Activated effector memory CD4-positive, alpha-beta T cell treated with Interleukin-2 at 50 U/mL for 16 hours (primary cell): Measurements from ENCODE around the gene TCERG1L.
"Not testable (repeated sequence)": the region's sequence is repeated elsewhere in the genome, so short reads cannot be mapped to it uniquely, and the experiment has no call there.

Experiments used
- DNase-seq: peaks from one replicate; pipeline ENCODE4 v3.0.0-alpha.2; 2020

TCERG1L gene

DNA sequence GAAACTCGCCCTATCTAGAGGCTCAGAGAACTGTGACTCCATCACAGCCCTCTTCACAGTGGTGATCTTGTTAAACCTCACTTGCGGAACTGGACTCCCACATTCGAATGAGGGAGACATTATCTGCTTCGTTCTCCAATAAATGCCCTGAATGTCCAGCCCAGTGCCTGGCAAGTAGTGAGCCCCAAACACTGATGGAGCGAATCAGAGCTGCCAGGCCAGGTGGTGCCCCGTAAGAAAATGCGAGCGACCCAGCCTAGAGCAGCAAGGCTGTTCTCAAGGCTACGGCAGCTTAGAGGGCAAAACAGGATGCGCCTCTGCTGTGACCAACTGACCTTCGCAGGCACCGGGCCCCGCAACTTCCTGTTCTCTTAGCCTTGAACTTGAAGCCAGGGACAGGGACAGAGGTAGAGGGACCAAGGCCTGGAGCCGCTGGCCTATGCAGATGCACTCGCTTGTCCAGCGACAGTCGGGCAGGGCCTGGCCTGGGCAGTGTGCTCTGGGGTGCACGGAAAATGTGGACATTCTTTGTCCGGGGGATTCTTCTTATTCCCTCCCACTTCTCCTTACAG lies 217.6 kb downstream of the TCERG1L start:
- DNase-seq: no peak

DNA sequence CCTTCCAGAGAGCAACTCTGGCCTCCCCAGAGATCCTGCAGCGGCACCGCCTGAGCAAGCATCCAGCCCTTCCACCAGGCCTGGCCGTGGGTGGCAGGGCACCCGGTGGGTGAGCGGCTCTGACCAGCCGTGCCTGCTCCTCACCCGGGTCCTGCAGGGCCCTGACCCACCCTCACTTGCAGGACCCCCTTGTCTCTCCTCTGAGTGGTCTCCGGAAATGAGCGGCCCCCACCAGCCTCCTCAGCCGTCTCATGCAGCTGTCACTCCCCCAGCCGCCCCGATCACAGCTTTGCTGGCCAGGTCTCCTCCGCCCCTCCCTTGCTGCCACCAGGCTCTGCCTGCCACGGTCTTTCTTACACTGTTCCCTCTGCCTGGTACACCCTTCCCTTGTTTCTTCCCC lies 218.2 kb downstream of the TCERG1L start:
- no peak for DNase-seq

DNA sequence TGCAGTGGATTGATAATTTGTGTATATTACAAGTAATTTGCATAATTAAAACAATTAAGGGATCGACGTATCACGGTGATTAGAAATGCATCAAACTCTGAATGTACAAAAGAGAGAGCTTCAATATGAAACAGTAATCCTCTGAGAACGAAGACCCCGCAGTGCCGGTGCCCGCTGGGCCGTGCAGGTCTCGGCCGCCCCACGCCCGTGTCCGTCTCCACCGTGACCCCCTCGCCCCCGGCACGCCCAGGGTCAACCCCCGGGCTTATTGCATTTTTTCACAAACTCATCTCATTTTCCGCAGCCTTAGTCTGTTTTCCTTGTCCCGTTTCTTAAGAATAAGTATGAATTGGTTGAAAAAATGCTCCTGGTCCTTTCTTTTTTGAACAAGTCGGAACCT lies 218.6 kb downstream of the TCERG1L start:
- no peak for DNase-seq

DNA sequence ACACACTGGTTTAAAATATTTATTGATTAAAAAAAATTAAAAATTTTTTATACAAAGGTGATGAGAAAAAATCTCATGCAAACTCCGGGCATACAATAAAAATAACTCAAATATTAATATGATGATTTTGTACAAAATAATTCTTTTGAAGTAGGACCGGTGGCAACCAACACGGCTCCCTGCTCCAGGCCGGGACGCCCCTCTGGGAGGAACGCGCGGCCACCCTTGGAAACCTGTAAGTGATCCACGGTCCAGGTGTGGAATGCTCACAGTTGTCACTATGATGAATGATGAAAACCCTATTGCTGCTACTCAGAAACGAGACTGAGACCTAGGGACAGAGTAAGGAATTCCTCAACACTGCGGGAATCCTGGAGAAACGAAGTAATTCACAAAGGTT lies 219.1 kb downstream of the TCERG1L start:
- DNase-seq: no peak

DNA sequence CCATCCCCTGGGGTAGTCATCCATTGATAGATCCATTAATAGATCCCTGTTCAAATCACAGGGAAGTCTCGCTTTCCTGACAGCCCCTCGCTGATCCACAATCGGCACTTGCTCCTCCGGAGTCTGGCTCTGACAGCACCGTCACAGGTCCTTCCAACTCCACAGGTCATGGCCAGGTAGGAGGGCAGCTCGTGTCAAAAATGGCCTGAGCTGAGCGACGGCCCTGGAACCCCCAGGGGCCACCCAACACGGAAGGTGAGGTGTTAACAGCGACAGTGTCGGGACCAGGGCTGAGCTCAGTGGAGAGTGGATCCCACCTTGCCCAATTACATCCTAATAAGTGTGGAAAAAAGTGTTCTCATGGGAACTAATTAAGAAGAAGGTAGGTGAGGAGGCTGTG lies 219.8 kb downstream of the TCERG1L start:
- DNase-seq: no peak

DNA sequence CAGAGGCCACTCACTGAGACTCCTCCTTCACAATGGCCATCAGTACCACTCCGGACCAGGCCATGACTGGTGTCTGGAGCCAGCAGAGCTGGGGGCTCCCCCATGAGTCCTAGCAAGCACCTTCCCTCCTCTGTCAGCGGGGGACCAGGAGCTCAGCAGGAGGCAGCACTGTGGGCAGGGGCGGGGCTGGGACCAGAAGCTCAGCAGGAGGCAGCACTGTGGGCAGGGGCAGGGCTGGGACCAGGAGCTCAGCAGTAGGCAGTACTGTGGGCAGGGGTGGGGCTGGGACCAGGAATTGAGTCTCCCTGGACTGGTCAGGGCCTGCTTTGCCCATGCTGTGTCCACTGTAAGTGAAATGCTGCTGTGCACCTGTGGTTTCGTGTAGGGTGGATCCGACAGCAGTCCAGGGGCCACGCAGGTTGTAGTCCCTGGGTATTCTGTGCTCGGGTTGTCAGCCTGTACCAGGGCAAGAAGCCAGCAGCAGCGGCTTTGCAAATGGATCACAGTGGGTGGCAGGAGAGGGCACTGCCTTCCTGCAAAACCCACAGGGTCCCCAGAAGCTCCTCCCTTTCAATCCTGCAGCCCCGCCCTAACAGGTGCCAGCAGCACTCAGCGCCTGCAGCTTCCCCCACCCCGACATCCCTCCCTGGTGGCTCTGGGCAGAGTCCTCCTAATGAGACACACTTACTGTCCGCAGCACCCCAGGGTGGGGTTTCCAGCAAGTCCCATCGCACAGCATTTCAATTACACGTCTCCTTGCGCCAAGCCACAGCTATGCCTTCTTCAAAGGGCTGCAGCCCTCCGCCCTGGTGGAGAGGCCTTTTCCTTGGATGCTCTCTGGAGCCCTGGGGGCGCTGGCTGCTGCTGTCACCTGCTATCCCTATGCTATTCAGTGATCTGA lies 220.5 kb downstream of the TCERG1L start:
- no peak for DNase-seq

DNA sequence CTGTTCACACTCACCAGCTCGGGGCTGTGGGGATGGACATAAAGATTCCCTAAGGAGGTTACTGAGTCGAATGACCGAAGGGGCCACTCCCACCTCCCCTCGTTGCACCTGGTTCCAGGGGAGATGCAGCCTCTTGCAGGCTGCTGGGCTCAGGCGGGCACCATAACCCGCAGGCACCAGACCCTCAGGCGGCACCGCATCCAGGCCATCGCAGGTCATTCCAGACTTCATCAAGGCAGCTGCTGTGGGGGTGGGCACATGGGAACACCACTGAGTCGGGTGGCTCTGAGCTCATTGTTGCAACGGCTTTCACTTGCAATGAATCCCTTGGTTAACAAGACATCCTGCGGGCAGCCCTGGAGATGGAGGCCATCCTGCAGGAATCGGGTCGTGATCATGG lies 221.7 kb downstream of the TCERG1L start:
- DNase-seq: no peak

DNA sequence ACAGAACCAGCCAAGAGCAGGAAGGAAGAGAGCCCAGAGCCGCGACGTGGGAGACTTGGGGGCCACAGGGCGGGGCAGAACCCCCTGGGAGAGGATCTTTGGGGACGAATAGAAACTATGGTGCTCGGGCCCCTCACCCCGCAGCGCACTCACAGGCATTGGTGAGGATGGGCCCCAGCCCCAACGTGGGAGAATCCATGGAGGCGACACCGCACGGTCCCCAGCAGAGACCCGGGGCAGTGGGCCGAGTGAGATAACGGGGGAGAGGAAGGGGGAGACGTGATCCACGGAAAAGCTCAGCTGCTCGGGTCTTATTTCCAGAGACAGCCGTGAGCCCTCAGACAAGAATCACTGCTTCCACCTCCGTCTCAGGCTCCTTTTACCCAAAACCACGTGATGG lies 222.4 kb downstream of the TCERG1L start:
- no peak for DNase-seq

DNA sequence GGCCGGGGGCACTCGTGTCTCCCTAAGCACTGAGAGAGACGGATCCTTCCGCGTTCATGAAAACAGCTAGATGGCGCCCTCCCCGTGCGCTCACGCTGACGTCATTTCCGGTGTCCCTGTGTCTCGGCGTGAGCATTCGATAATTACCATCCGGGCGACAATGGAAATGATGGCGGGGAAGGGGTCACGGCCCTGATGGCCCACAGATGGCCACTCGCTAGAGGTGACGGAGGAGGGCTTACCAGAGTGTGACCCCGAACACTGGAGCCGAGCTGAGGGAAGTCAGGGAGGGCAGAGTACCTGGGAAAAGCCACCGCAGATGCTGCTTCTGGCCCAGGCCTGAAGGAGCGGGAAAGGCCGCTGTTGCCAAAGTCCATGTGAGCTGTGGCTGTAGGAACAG lies 222.9 kb downstream of the TCERG1L start:
- no peak for DNase-seq

DNA sequence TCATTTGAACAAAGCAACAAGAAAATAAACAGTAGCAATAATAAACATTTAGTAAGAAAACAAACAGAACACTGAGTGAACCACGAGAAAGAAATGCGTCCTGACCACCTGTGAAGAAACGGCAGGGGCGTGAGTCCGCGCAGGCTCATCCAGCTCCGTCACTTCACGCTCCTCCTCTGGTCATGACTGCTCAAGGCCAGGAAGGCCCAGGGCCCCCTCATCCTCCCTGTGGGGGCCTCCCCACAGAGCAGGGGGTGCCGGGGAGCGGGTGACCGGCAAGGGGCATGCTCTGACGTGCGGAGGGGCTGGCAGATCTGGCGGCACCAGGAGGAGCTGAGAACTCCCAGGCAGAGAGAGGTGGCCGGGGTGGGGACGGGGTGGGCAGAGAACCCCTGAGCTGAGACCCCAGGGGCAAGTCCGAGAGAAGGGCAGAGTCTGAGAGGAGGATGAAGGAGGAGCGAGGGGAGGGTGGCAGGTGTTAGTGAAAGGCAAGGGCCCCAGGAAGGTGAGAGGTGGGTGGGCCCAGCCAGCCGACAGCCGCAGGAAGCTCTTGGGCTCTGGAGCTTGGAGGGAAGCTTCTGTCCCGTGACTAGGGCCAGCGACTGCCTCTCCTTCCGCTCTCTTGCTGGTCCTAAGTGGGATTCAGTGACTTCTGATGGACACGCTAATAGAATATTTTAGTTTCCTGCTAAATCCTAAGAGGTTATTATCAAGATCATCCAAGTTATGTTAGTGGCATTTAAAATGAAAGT lies 223.9 kb downstream of the TCERG1L start:
- no peak for DNase-seq

DNA sequence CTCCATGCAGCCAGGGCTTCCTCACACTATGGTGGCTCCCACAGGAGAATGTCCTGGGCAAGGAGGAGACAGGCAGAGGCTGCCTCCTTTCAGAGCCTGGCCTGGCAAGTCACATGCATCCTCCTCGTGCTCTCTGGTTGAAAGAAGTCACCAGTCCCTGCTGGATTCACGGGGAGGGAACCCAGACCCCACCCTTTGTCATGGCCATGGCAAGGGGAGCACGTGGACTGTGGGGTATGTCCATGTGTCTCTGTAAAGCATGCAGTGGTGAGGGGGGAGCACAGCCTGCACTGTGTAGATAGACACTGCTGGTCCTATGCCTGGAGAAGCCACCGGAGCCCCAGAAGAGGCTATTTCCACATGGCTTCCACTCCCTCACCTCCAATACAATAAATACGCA lies 225.0 kb downstream of the TCERG1L start:
- no peak for DNase-seq

DNA sequence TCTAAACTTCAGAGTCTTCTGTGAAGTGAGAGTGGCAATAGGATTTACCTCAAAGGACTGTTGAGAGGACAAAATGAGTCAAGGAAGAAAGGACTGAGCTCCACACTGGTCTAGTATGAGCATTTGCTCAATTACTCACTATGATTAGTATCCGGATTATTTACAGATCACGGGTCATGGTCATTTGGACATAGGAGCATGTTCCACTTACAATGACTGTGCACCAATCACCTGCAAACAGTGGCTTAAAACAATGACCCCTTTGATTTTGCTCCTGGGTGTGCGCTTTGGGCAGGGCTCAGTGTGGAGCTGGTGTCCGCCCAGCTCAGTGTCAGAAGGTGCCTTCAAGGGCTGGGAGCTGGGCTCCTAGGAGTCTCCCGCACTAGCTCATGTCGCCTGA lies 225.4 kb downstream of the TCERG1L start:
- DNase-seq: no peak

DNA sequence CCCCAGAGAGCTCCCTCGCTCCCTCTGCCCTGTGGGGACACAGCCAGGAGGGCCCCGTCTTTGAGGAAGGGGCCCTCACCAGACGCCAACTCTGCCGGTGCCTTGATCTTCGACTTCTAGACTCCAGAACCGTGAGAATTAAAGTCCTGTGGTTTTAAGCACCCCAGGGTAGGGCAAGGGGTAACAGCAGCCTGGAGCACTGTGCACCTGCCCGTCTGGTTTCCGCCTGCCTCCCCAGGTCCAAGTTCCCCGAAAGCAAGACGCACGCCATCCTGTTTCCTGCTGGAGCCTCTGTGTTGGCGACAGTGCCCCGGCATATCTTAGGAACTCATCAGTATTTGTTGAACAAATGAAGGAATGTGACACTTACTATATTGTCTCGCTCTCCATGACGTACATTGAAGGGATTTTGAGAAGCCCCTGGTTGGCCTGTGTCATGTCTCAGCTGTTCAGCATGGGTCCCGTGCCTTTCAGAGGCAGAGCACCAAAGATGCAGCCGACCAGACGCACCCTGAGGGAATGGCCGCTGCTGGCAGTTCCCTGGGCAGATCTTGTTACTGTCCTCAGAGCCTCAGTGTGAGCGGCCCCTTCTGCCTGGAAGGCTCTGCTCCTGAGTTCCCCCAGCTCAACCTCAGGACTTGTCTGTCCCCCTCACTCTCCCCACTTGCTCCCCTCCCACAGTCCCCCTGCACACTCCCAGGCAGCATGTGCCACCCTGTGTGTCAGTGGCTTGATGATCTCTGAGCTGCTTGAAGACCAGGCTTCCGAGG lies 226.2 kb downstream of the TCERG1L start:
- DNase-seq: no peak

DNA sequence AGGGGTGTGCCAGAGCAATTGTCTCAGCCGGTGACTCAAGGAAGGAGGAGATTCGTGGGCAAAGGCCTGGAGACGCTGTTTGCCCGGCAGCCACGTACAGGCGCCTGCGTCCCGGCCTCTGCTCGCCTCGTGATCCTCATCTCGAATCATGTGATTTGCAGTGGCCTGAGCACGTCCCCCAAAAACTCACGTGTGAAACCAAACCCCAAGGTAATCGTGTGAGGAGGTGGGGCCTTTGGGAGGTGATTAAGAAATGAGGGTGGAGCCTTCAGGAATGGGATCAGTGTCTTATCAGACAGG lies 226.8 kb downstream of the TCERG1L start:
- DNase-seq: no peak

DNA sequence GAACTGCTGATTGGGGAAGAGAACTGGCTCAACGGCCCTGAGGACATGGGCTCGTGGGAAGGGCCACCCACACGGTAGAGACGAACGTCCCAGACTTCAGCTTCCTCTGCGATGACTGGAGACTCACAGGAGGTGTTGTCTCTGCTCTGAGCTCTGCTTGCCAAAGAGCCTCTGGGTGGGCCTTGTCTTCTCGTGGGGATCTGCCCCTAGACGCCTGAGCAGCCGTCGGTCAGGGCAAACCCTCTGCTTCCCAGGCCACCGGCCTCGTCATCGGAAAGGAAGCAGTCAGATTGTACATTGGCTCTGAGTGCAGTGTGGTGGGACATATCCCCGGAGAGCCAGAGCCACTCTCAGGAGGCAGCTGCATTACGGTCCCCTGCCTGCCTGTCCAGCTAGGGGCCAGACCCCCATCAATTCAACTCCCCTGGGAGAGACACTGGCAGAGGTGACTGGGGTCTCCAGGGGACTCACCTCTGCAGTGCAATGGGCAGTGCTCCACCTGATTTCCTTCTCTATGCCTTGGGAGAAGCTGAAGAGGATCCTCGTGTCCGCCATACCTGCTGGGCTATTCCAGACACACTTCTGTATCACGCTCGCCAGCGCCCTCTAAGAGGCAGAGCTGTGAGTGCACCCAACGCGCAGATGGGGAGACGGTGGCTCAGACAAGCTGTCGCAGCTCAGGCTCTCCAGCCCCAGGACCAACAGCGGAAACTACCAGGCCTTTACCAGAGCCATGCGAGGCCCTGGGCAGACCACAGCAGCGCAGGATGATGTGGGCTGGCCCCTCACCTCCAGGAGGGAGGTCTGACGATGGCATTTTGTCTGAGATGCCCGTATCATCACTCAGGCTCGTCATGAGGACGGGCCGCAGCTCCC lies 227.4 kb downstream of the TCERG1L start:
- DNase-seq: no peak

DNA sequence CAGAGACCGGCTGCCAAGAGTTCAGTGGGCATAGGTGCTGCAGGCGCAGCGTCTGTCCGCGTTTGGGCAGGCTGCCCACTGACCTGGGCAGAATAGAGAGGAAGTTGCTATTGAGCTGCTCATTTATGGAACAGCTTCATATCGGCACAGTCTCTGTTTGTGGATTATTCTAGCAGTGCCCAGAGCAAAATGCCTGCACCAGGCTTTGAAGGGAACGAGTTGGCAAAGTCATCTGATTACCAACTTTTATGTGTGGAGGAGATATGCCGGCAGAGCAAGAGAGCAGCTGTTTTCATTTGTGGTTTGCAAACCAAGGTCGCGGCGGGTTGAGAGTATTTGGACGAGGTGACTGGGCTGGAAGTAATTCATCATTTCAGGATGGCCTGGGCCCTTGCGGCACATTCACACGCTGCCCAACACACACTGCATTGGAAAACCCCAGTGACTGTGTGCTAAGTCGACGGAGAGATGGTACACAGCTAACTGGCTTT lies 228.5 kb downstream of the TCERG1L start:
- DNase-seq: no peak

DNA sequence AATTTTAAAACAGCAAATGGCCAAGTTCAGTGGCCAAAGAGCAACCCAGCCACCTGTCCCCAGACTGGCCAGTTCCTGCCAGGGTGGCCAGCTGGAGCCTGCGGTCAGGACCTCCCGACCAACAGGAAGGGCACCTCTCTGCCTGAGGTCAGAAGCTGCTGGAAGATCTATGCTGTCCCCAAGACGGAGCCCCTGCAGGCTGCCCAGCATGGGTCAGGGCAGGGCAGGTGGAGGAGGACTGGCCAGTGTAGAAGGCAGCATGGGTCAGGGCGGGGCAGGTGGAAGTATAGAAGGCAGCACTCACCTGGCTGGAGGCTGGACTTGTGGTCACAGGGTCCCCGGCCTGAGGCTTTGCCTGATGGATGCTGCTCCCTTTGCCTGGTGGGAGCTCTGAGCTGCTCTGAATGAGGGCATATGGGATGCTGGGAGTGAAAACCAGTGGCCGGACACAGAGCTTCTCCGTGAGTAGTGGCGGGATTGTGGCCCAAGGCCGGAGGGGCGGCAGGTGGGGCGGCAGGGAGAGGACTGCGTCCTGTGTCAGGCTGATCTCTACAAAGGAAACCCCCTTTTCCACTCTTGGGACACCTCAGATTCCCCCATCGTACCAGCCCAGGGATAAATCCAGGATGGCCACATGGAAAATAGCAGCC lies 229.2 kb downstream of the TCERG1L start:
- DNase-seq: no peak

DNA sequence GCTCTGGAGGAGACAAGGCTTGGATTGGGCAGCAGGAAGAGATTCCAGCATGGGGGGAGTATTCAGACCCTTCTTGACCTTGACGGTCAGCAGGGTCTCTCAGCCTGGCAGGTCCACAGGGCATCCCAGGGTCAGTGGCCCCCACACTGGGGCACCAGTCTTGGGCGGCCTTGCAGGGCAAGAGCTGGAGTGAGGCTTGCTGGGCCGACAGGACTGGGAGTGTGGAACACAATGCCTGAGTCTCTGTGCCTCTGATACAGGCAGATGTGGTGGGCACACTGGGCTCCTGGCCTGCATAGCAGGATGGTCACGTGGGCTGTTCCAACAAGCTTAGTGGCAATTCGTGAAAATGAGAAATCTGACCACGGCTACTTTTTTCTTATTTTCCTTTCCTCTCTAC lies 229.7 kb downstream of the TCERG1L start:
- DNase-seq: no peak

DNA sequence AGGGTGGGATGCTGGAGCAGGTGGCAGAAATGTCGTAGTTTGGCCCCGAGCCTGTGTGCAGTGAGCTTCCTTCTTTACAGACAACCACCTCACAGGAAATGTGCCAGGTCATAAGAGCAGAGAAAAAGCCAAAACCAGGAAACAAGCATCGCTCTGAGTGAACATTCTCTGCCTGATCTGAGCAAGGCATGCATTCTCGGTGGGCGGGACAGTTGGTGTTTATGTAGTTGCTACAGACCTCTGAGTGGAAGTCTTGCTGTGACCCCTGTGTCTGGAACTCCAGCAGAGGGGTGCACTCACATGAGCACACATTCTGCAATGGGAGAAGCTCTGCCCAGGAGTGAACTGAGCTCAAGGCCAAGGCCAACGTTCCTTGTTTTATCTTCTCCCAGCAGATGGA lies 230.1 kb downstream of the TCERG1L start:
- no peak for DNase-seq

DNA sequence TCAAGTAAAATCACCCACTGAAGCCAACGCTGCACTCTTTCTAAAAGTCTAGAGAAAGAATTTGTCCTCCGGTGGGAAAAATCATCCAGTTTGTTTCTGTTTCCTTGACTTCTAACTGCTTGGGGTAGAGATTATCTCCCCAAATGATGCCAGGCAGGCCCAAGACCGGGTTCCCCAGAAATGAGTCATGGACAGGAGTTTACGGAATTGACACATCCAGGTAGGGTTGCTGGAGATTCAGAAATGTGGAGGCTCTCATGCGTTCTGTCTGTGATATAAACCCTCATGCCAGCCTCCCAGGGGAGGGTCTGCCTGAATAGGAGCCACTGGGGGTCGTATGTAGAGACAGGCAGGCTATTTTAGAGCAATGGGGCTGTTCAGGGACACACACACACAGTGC lies 230.9 kb downstream of the TCERG1L start:
- no peak for DNase-seq

DNA sequence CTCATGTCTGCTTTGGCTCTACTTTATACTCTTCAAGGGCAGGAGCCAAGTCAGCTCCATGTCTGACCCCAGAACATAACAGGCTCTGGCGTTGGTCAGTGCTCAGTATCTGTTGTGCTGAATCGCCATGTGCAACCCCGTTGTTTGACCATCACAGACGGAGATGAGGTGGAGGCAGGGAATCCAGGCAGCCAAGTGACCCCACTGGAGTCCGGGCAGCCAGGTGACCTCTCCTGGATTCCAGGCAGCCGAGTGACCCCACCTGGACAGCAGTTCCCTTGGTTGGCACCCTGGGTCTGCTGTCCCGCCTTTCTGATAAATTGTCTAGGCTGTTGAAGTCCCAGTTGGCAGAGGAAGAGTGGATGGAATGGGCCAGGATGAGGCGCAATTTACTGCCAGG lies 232.2 kb downstream of the TCERG1L start:
- DNase-seq: no peak

DNA sequence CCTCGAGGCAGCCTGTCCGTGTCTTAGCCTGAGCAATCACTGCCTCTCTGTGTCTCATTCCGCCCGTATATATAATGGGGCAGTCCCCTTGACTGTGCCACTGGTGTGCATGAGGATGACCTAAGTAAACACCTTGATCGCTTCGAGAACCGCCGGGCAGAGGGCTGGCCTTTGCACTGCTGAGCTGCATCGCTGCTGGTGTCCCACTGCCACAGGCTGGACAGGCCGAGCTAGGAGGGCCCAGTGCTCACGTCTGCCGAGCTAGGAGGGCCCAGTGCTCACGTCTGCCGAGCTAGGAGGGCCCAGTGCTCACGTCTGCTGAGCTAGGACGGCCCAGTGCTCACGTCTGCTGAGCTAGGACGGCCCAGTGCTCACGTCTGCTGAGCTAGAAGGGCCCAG lies 232.6 kb downstream of the TCERG1L start:
- not testable (repeated sequence) for DNase-seq
